Measurements from ENCODE around the gene GPR146. TPM values are rescaled to one million over a fixed set of nuclear protein-coding genes. Genes with fewer than 3 reads are reported as not detected.

GPR146 gene
- total RNA-seq, 4 donors from 2014 or later: 13.6 to 27.9 (median 16.3) TPM

- Histone ChIP-seq H3K36me3 (peaks cover 0 to 19% of the 10 kb centered on the region in 2 donors), H3K4me3 (no peak overlapping the region), H3K4me1 (peaks cover 0 to 66% (median 38%) of the 10 kb centered on the region in 3 donors), H3K9me3 (no peaks in the 10 kb centered on the region), H3K27me3 (no peaks in the 10 kb centered on the region), H3K27ac (peak overlapping the region in 2 of 4 donors; percentile 2 to 68)
- 60 to 77% methylated on average over 1 to 4 of the region's 13 CpGs for WGBS, 2 donors (ENCODE audit: low coverage in 1 of 2)
- TF ChIP-seq POLR2A (IDR thresholded peaks at IDR 0.05) (no peak), EP300 (IDR thresholded peaks at IDR 0.05) (no peak), POLR2AphosphoS5 (IDR thresholded peaks at IDR 0.05) (no peak)
- TF ChIP-seq, protein P1, sequence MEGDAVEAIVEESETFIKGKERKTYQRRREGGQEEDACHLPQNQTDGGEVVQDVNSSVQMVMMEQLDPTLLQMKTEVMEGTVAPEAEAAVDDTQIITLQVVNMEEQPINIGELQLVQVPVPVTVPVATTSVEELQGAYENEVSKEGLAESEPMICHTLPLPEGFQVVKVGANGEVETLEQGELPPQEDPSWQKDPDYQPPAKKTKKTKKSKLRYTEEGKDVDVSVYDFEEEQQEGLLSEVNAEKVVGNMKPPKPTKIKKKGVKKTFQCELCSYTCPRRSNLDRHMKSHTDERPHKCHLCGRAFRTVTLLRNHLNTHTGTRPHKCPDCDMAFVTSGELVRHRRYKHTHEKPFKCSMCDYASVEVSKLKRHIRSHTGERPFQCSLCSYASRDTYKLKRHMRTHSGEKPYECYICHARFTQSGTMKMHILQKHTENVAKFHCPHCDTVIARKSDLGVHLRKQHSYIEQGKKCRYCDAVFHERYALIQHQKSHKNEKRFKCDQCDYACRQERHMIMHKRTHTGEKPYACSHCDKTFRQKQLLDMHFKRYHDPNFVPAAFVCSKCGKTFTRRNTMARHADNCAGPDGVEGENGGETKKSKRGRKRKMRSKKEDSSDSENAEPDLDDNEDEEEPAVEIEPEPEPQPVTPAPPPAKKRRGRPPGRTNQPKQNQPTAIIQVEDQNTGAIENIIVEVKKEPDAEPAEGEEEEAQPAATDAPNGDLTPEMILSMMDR (IDR thresholded peaks at IDR 0.05): no peak
- ATAC-seq: no peak
Measured at GRCh38 chr7:1058311-1058710, 14.0 kb downstream of the GPR146 start.

- no peaks in the 10 kb centered on the region for H3K27me3 ChIP-seq
- TF ChIP-seq, protein P1 (IDR thresholded peaks at IDR 0.05): no peak
- TF ChIP-seq POLR2A (IDR thresholded peaks at IDR 0.05) (no peak), POLR2AphosphoS5 (IDR thresholded peaks at IDR 0.05) (no peak), EP300 (IDR thresholded peaks at IDR 0.05) (no peak)
- H3K36me3 ChIP-seq: peaks cover 0 to 19% of the 10 kb centered on the region in 2 donors
- no peak for ATAC-seq
- no peak overlapping the region for H3K4me3 ChIP-seq
- no peaks in the 10 kb centered on the region for H3K9me3 ChIP-seq
- peaks cover 0 to 61% (median 36%) of the 10 kb centered on the region in 3 donors for H3K4me1 ChIP-seq
- H3K27ac ChIP-seq: peak overlapping the region in 3 of 4 donors; percentile 63 to 78 (median 68)
- 68 to 79% methylated on average over 4 to 8 of the region's 10 CpGs for WGBS, 2 donors (ENCODE audit: low coverage in 1 of 2)
Measured at GRCh38 chr7:1058821-1059199, 14.5 kb downstream of the GPR146 start.

- ATAC-seq: peak; percentile 32
- H3K4me1 ChIP-seq: peaks cover 0 to 56% (median 30%) of the 10 kb centered on the region in 3 donors
- H3K4me3 ChIP-seq: no peak overlapping the region
- peaks cover 0 to 19% of the 10 kb centered on the region in 2 donors for H3K36me3 ChIP-seq
- H3K27me3 ChIP-seq: no peaks in the 10 kb centered on the region
- no peak for TF ChIP-seq POLR2A (IDR thresholded peaks at IDR 0.05)
- H3K9me3 ChIP-seq: no peaks in the 10 kb centered on the region
- WGBS, 2 donors (ENCODE audit: low coverage in 1 of 2): 20% methylated on average over 1 of the region's 55 CpGs; no CpG with 5 or more reads in 1 of the 2 donors
- peak overlapping the region in 3 of 4 donors; percentile 63 to 78 (median 68) for H3K27ac ChIP-seq
Measured at GRCh38 chr7:1059200-1060091, 15.1 kb downstream of the GPR146 start.

DNA sequence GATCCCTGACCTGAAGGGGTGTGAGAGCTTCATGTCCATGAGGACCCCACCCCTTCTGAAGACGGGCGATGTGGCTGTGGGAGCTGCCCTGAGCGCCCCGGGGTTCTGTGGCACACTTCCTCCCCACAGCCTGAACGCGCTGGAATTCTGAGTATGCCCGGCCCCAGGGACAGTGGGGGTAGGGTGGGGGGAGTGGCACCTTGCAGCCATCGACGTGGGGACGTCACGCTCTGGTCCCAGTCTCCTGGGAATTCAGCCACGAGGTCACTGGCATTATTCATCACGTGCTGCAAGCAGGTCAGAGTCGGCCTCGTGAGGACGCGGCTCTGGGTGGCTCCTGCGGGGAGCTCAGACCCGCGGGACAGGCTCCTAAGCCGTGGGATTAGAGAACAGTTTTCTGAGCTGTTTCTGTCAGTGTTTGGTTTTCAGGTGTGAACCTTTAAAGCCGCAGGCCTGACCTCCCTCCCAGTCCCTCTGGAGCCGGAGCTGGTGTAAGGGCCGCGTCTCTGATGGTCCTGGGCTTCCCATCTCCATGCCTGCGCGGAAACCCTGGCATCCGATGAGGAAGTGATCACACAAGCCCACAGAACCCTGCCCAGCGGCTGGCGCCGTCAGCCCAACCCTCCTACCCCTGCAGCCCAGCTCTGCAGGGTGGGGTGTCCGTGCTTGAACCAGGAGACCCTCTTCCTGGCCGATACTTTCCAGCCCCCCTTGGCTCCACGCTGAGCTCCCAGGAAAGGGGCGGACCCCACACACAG, 16.1 kb downstream of the GPR146 start:
- WGBS, 2 donors (ENCODE audit: low coverage in 1 of 2): 70% methylated on average over 4 of the region's 35 CpGs; no CpG with 5 or more reads in 1 of the 2 donors
- TF ChIP-seq POLR2AphosphoS5 (IDR thresholded peaks at IDR 0.05) (no peak), POLR2A (IDR thresholded peaks at IDR 0.05) (no peak), EP300 (IDR thresholded peaks at IDR 0.05) (no peak)
- TF ChIP-seq, protein P1 (IDR thresholded peaks at IDR 0.05): no peak
- peak overlapping the region in 1 of 2 donors; percentile 0 for H3K4me3 ChIP-seq
- H3K36me3 ChIP-seq: peaks cover 0 to 19% of the 10 kb centered on the region in 2 donors
- peak overlapping the region in 3 of 4 donors; percentile 5 to 60 (median 49) for H3K27ac ChIP-seq
- H3K9me3 ChIP-seq: no peaks in the 10 kb centered on the region
- H3K4me1 ChIP-seq: peaks cover 0 to 56% (median 25%) of the 10 kb centered on the region in 3 donors
- H3K27me3 ChIP-seq: no peaks in the 10 kb centered on the region
- ATAC-seq: peak; percentile 25

GRCh38 chr7:1061180-1061579, 16.8 kb downstream of the GPR146 start:
- 100% methylated on average over 7 of the region's 9 CpGs; no CpG with 5 or more reads in 1 of the 2 donors for WGBS, 2 donors (ENCODE audit: low coverage in 1 of 2)
- Histone ChIP-seq H3K9me3 (no peaks in the 10 kb centered on the region), H3K27ac (peak overlapping the region in 1 of 4 donors; percentile 3), H3K36me3 (peaks cover 0 to 19% of the 10 kb centered on the region in 2 donors), H3K4me3 (no peak overlapping the region), H3K4me1 (peaks cover 0 to 56% (median 24%) of the 10 kb centered on the region in 3 donors), H3K27me3 (no peaks in the 10 kb centered on the region)
- TF ChIP-seq, protein P1 (IDR thresholded peaks at IDR 0.05): no peak
- TF ChIP-seq EP300 (IDR thresholded peaks at IDR 0.05): no peak
- TF ChIP-seq POLR2AphosphoS5 (IDR thresholded peaks at IDR 0.05): no peak
- no peak for TF ChIP-seq POLR2A (IDR thresholded peaks at IDR 0.05)
- ATAC-seq: no peak
